Heart left ventricle (tissue), 16 donors: Measurements from ENCODE around the gene ANAPC2. TPM values are rescaled to one million over a fixed set of nuclear protein-coding genes. Genes with fewer than 3 reads are reported as not detected.
A peak's percentile ranks its signal among the peaks of the same experiment; 100 is the strongest.

Experiments
- ATAC-seq, 4 donors: fragments of 200-7000 bp; cut with Tn5 transposase; one replicate each; pipeline ENCODE4 v1.9.1; 2020 to 2022; ENCODE audit warnings: moderate library complexity in 4 of 4, mild to moderate bottlenecking in 3 of 4, moderate number of reproducible peaks in 1 of 4
- DNase-seq, 5 donors: peaks; one replicate each; pipeline ENCODE4 v3.0.0-alpha.2; 2020
- H3K27ac ChIP-seq, 12 donors: fragments of 200-600 bp; sonication (generic) in 4 of 12; one replicate each; pipeline versions ENCODE4 v1.5.0 to v1.8.0; 2016 to 2022; ENCODE audit warnings: mild to moderate bottlenecking in 2 of 12
- H3K27me3 ChIP-seq, 9 donors: fragments of 200-600 bp; sonication (generic) in 2 of 9; one replicate each; pipeline versions ENCODE4 v1.5.1 to v1.8.0; 2016 to 2022; ENCODE audit warnings: mild to moderate bottlenecking in 3 of 9
- H3K36me3 ChIP-seq, 9 donors: fragments of 200-600 bp; sonication (generic) in 2 of 9; one replicate each; pipeline versions ENCODE4 v1.5.0 to v1.8.0; 2018 to 2022; ENCODE audit warnings: mild to moderate bottlenecking in 2 of 9
- H3K4me1 ChIP-seq, 12 donors: fragments of 200-600 bp; sonication (generic) in 4 of 12; one replicate each; pipeline versions ENCODE4 v1.5.0 to v1.8.0; 2016 to 2022; ENCODE audit warnings: mild to moderate bottlenecking in 3 of 12
- H3K4me3 ChIP-seq, 12 donors: fragments of 200-600 bp; sonication (generic) in 4 of 12; one replicate each; pipeline versions ENCODE4 v1.5.0 to v1.8.0; 2017 to 2022; ENCODE audit warnings: mild to moderate bottlenecking in 9 of 12, moderate library complexity in 4 of 12
- H3K9me3 ChIP-seq, 12 donors: fragments of 200-600 bp; sonication (generic) in 4 of 12; one replicate each; pipeline versions ENCODE4 v1.5.0 to v1.8.0; 2016 to 2022; ENCODE audit warnings: mild to moderate bottlenecking in 1 of 12
- POLR2A ChIP-seq, 2 donors: fragments of 450-650 bp; IDR thresholded peaks; one replicate each; pipeline ENCODE4 v1.6.1; 2017; ENCODE audit warnings: antibody characterized with exemption in 2 of 2, mild to moderate bottlenecking in 2 of 2, moderate library complexity in 2 of 2
- WGBS, 4 donors: extraction: QIAGEN DNeasy Blood & Tissue Kit in 2 of 4; methylation state at CpG; one replicate each; pipeline versions ENCODE4 v1.1.5 to v1.1.7; 2013 to 2018; 5-methylcytosine and 5-hydroxymethylcytosine counted together
- intact Hi-C, 10 donors: fragments of 100-400 bp; cut with DNase I; formaldehyde crosslinking; loops; one replicate each; pipeline versions ENCODE4 v1.11.1 to v1.14.2; 2022
- polyA plus RNA-seq, 2 donors: library from polyadenylated mRNA; stranded (reverse); fragments of 200-250 nt; gene quantifications; one replicate each; pipeline ENCODE4 v1.2.3, GENCODE V29; 2013
- total RNA-seq, 9 donors: library from RNA; depleted of rRNA in 2 of 9; stranded (reverse); fragments of >200 nt in 2 of 9; fragmentation: NEBNext Ultra II Directional in 3 of 9; extraction: Animal tissue kit (Norgen Biotek cat#: 25700) in 3 of 9; gene quantifications; one replicate each; pipeline versions ENCODE4 v1.1.0 to v1.2.4, GENCODE V29; 2016 to 2023
- TF ChIP-seq, protein P1 (sequence below), 12 donors: fragments of 200-600 bp; sonication (generic) in 4 of 12; IDR thresholded peaks; one replicate each; pipeline versions ENCODE4 v1.5.0 to v1.8.0; 2018 to 2022; ENCODE audit warnings: antibody characterized with exemption in 12 of 12, mild to moderate bottlenecking in 5 of 12
- donor health status: ischemic (EF 13 %, LVEDD 7.1; RV severe dilation, severe dysfunction).
- donor health status: healthy with polysubstance abuse.
- donor health status: DM: no; HTN: yes; CAD: no.
- donor health status: DM: no; HTN: no; CAD: no.
- donor health status: ischemic (EF 25% LVEDD 6.9; RV normal size, moderate dysfunction).
- donor health status: ischemic (EF 25% LVEDD 5.7; RV mildly dilated, moderate dysfunction).
- donor health status: healthy.
- donor health status: DM: yes; HTN: yes; CAD: no.
- donor health status: ischemic (EF 35%, LVEDD 5.7; RV mildly dilated, moderate dysfunction).
- donor health status: nonischemic (EF 11% LVEDD 7.7; RV severe dilation, severe dysfunction).
- donor health status: DM: yes; HTN: yes; CAD: no.
- donor health status: PGD.
- donor health status: ischemic (EF 29% LVEDD 5.4; RV normal size, mild dysfunction).
- donor health status: nonischemic (EF 23%, LVEDD 6.1; RV moderate dilation, normal function).

Gene ANAPC2
- total and polyA plus RNA-seq, 11 donors = 14.3 to 35.9 (median 28.9) TPM

DNA sequence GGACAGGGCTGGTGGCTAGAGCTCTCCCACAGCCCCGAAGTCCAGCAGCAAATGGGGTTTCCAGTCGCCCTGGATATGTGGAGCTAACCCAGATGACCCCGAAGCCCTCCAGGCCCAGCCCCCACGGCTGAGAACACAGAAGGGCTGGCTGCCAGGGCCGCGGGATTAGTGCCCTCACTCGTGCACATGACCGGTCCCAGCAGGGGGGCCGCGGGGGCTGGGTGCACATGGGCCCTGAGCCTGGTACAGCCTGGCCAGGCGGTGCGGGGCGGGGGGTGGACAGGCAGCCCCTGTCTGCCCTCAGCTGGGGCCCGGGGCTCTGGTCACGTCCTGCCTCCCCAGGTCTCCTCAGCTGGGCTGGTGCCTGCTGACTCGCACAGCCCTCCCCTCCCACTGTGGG is 6.0 kb upstream of the ANAPC2 start:
- H3K36me3 ChIP-seq = peaks cover 0 to 30% (median 24%) of the 10 kb centered on the region in 9 donors
- peak overlapping the region in 6 of 12 donors; percentile 10 to 37 (median 30) for H3K4me3 ChIP-seq
- intact Hi-C loops = loop anchor here in 1 of 10 donors (5.0 kb wide), 1 partner anchor 33 kb away; the partner anchor contains the start of genes CYSRT1 and RNF224
- H3K27ac ChIP-seq = peak overlapping the region; percentile 26 to 89 (median 66)
- H3K4me1 ChIP-seq = peaks cover 13 to 90% (median 66%) of the 10 kb centered on the region in 12 donors
- WGBS, 4 donors = 24 to 50% (median 45%) methylated on average over 3 to 16 of the region's 16 CpGs
- TF ChIP-seq POLR2A (IDR thresholded peaks at IDR 0.05) = no peak
- TF ChIP-seq, protein P1, sequence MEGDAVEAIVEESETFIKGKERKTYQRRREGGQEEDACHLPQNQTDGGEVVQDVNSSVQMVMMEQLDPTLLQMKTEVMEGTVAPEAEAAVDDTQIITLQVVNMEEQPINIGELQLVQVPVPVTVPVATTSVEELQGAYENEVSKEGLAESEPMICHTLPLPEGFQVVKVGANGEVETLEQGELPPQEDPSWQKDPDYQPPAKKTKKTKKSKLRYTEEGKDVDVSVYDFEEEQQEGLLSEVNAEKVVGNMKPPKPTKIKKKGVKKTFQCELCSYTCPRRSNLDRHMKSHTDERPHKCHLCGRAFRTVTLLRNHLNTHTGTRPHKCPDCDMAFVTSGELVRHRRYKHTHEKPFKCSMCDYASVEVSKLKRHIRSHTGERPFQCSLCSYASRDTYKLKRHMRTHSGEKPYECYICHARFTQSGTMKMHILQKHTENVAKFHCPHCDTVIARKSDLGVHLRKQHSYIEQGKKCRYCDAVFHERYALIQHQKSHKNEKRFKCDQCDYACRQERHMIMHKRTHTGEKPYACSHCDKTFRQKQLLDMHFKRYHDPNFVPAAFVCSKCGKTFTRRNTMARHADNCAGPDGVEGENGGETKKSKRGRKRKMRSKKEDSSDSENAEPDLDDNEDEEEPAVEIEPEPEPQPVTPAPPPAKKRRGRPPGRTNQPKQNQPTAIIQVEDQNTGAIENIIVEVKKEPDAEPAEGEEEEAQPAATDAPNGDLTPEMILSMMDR (IDR thresholded peaks at IDR 0.05) = no peak
- ATAC-seq = peak; percentile 63 to 90 (median 76)
- peak; percentile 68 to 92 (median 80) for DNase-seq
- H3K9me3 ChIP-seq = no peaks in the 10 kb centered on the region
- H3K27me3 ChIP-seq = no peaks in the 10 kb centered on the region

DNA sequence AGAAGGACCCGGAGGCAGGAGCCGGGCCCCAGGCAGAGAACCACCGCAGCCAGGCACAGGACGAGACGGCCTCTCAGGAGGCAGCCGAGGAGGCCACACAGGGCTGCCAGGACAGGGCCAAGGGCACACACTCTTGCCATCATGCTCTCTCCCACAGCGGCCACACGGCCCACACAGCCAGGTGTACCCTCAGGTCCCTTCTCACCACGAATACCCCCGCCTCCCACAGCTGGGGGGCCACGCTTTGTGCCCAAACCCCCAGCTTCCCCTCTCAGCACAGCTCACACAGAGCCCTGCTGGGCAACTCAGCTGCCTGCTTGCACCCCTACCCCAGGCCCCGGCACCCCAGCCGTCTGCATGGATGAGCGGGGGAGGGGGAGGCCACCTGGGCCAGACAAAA is 5.4 kb upstream of the ANAPC2 start:
- Histone ChIP-seq H3K9me3 (no peaks in the 10 kb centered on the region), H3K4me3 (peak overlapping the region in 2 of 12 donors; percentile 33 to 37), H3K27ac (peak overlapping the region; percentile 26 to 89 (median 66)), H3K36me3 (peaks cover 0 to 30% (median 24%) of the 10 kb centered on the region in 9 donors), H3K4me1 (peaks cover 11 to 90% (median 63%) of the 10 kb centered on the region in 12 donors), H3K27me3 (no peaks in the 10 kb centered on the region)
- no peak for DNase-seq
- WGBS, 4 donors = 81 to 90% (median 84%) methylated on average over 10 to 14 of the region's 14 CpGs
- ATAC-seq = no peak
- intact Hi-C loops = loop anchor here in 1 of 10 donors (5.0 kb wide), 1 partner anchor 34 kb away; the partner anchor contains the start of genes CYSRT1 and RNF224
- TF ChIP-seq, protein P1 (IDR thresholded peaks at IDR 0.05) = no peak
- no peak for TF ChIP-seq POLR2A (IDR thresholded peaks at IDR 0.05)

DNA sequence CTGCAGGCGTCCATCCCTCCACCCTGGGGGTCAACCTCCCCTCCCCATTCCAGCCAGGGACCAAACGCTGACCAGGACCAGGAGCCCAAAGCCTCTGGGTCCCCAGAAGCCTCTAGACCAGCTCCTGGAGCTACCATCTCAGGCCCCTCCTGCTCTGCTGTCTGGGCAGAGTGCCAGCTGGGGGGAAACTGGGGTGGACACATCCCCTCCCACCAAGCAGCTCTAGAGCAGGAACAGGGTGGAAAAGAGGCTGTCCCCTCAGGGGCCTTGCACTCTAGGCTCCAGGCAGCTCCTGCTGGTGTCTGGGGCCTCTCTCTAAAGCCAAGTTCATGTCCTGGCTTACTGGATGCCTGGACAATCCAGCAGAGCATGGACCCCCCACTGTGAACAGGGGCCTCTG is 4.5 kb upstream of the ANAPC2 start:
- Histone ChIP-seq H3K9me3 (no peaks in the 10 kb centered on the region), H3K27ac (peak overlapping the region in 1 of 12 donors; percentile 89), H3K4me1 (peaks cover 11 to 84% (median 57%) of the 10 kb centered on the region in 12 donors), H3K36me3 (peaks cover 0 to 30% (median 24%) of the 10 kb centered on the region in 9 donors), H3K27me3 (no peaks in the 10 kb centered on the region), H3K4me3 (no peak overlapping the region)
- DNase-seq (no peak), ATAC-seq (no peak)
- no peak for TF ChIP-seq POLR2A (IDR thresholded peaks at IDR 0.05)
- intact Hi-C loops = loop anchor here in 1 of 10 donors (5.0 kb wide), 1 partner anchor 34 kb away; the partner anchor contains the start of genes CYSRT1 and RNF224
- 86 to 91% (median 87%) methylated on average over 2 of the region's 2 CpGs; no CpG with 5 or more reads in 1 of the 4 donors for WGBS, 4 donors

DNA sequence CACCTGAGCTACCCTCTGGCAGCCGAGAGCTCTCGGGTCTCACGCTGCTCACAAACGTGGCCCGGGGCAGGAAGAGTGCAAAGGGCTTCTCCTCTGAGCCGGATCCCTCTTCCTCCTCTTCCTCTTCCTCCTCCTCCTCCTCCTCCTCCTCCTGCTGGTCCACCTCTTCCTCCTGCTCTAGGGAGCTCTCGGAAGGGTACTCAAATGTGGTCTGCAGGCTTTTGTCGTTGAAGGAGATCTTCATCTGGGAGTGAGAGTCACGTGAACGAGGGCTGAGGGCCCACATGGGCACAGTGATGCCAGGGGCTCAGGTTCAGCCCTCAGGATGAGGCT is 4.1 kb upstream of the ANAPC2 start:
- no peaks in the 10 kb centered on the region for H3K9me3 ChIP-seq
- intact Hi-C loops = loop anchor here in 1 of 10 donors (5.0 kb wide), 1 partner anchor 35 kb away; the partner anchor contains the start of genes CYSRT1 and RNF224
- H3K27ac ChIP-seq = no peak overlapping the region
- DNase-seq (no peak), ATAC-seq (no peak)
- 76 to 87% (median 81%) methylated on average over 8 to 10 of the region's 10 CpGs for WGBS, 4 donors
- H3K36me3 ChIP-seq = peaks cover 0 to 30% (median 24%) of the 10 kb centered on the region in 9 donors
- no peak overlapping the region for H3K4me3 ChIP-seq
- TF ChIP-seq POLR2A (IDR thresholded peaks at IDR 0.05) = no peak
- TF ChIP-seq, protein P1 (IDR thresholded peaks at IDR 0.05) = no peak
- peaks cover 15 to 84% (median 57%) of the 10 kb centered on the region in 12 donors for H3K4me1 ChIP-seq
- no peaks in the 10 kb centered on the region for H3K27me3 ChIP-seq
